Endodermal cell (in vitro differentiated cells): Measurements from ENCODE around the gene TSEN54. TPM values are rescaled to one million over a fixed set of nuclear protein-coding genes. Genes with fewer than 3 reads are reported as not detected.

Source experiments
- DNase-seq: peaks from one replicate; pipeline ENCODE4 v3.0.0-alpha.2; 2017
- H3K27ac ChIP-seq: 2 replicates; pipeline ENCODE4 v1.5.1; 2013; ENCODE audit warnings: mild to moderate bottlenecking, low read depth, low read length, moderate library complexity
- H3K27me3 ChIP-seq: 2 replicates; pipeline ENCODE4 v1.6.1; 2013; ENCODE audit warnings: mild to moderate bottlenecking, low read length, moderate library complexity; ENCODE audit not compliant: insufficient read depth, control insufficient read depth, poor library complexity, severe bottlenecking
- H3K36me3 ChIP-seq: 2 replicates; pipeline ENCODE4 v1.7.0; 2013; ENCODE audit warnings: mild to moderate bottlenecking, low read length, moderate library complexity; ENCODE audit not compliant: control insufficient read depth, insufficient read depth
- H3K4me1 ChIP-seq: one replicate; pipeline ENCODE4 v1.7.0; 2013; ENCODE audit warnings: low read length; ENCODE audit not compliant: control insufficient read depth, insufficient read depth
- H3K4me3 ChIP-seq: 2 replicates; pipeline ENCODE4 v1.5.1; 2013; ENCODE audit warnings: mild to moderate bottlenecking, low read length, moderate library complexity
- H3K9ac ChIP-seq: 2 replicates; pipeline ENCODE4 v1.6.1; 2013; ENCODE audit warnings: mild to moderate bottlenecking, low read length, moderate library complexity; ENCODE audit not compliant: poor library complexity, severe bottlenecking; ENCODE audit errors: extremely low read depth
- H3K9me3 ChIP-seq: 2 replicates; pipeline ENCODE4 v1.6.1; 2013; ENCODE audit warnings: mild to moderate bottlenecking, low read length, moderate library complexity; ENCODE audit not compliant: control insufficient read depth
- H3K27ac Mint-ChIP-seq: 2 replicates; pipeline ENCODE4 v1.8.0; 2020; ENCODE audit warnings: mixed read lengths
- H3K27me3 Mint-ChIP-seq: 2 replicates; pipeline ENCODE4 v1.8.0; 2021; ENCODE audit warnings: mild to moderate bottlenecking, mixed read lengths; ENCODE audit not compliant: insufficient read depth
- H3K36me3 Mint-ChIP-seq: 2 replicates; pipeline ENCODE4 v1.8.0; 2020; ENCODE audit warnings: low read depth, mixed read lengths
- H3K4me1 Mint-ChIP-seq: 2 replicates; pipeline ENCODE4 v1.8.0; 2020; ENCODE audit warnings: mixed read lengths
- H3K4me3 Mint-ChIP-seq: 2 replicates; pipeline ENCODE4 v1.8.0; 2020; ENCODE audit warnings: mild to moderate bottlenecking, moderate library complexity, mixed read lengths
- H3K9me3 Mint-ChIP-seq: 2 replicates; pipeline ENCODE4 v1.8.0; 2020; ENCODE audit warnings: mild to moderate bottlenecking, mixed read lengths
- WGBS, 2 experiments: methylation state at CpG; one replicate each; pipeline versions ENCODE4 v1.1.5 to v1.1.7; 2013; ENCODE audit warnings: missing lambda C conversion rate in 2 of 2, mixed read lengths in 1 of 2; ENCODE audit not compliant: insufficient coverage in 1 of 2, insufficient read length in 1 of 2; 5-methylcytosine and 5-hydroxymethylcytosine counted together
- total RNA-seq, 2 donors: library from RNA; stranded (reverse); fragmentation: NEBNext Ultra II Directional in 1 of 2; extraction: Animal tissue kit (Norgen Biotek cat#: 25700) in 1 of 2; gene quantifications; 2 replicates in 1 of 2; 3 replicates in 1 of 2; pipeline ENCODE4 v1.2.1, GENCODE V29; 2021
- TF ChIP-seq, protein P1 (sequence below): fragments of 200-600 bp; sonication (generic); conservative IDR thresholded peaks from 2 replicates; pipeline ENCODE4 v1.5.0; 2021; ENCODE audit warnings: antibody characterized with exemption, mild to moderate bottlenecking

Gene TSEN54
- total RNA-seq, 2 donors from 2014 or later = 37.7 to 39.1 TPM

DNA sequence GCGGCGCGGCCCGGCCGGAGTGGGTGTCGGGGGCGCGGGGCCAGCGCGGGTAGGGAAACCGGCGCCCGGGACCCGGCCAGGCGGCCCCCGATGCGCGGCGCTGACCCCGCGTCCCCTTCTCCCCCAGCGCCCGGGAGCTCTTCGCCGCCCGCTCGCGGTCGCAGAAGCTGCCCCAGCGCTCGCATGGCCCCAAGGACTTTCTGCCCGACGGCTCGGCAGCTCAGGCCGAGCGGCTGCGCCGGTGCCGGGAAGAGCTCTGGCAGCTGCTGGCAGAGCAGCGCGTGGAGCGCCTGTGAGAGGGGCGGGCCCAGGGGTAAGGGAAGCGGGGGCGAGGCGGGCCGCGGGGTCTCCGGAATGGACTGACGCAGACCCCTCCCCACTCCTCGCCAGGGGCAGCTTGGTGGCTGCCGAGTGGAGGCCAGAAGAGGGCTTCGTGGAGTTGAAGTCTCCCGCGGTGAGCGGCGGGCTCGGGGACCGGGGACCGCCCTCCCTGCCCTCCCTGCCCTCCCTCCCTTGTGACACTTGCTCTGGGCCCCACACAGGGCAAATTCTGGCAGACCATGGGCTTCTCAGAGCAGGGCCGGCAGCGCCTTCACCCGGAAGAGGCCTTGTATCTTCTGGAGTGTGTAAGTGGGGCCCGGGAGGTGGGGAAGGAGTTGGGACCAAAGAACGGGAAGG, 430 bp downstream of the TSEN54 start:
- H3K27me3 Mint-ChIP-seq = no peaks in the 10 kb centered on the region
- peaks cover 33% of the 10 kb centered on the region for H3K36me3 Mint-ChIP-seq
- Histone ChIP-seq H3K36me3 (peaks cover 15% of the 10 kb centered on the region), H3K27ac (no peak overlapping the region), H3K4me1 (peaks cover 7% of the 10 kb centered on the region), H3K4me3 (peak overlapping the region; percentile 78), H3K27me3 (no peaks in the 10 kb centered on the region), H3K9ac (no peak overlapping the region), H3K9me3 (no peaks in the 10 kb centered on the region)
- no peak overlapping the region for H3K27ac Mint-ChIP-seq
- no peaks in the 10 kb centered on the region for H3K4me1 Mint-ChIP-seq
- H3K9me3 Mint-ChIP-seq = no peaks in the 10 kb centered on the region
- H3K4me3 Mint-ChIP-seq = peak overlapping the region; percentile 70
- TF ChIP-seq, protein P1, sequence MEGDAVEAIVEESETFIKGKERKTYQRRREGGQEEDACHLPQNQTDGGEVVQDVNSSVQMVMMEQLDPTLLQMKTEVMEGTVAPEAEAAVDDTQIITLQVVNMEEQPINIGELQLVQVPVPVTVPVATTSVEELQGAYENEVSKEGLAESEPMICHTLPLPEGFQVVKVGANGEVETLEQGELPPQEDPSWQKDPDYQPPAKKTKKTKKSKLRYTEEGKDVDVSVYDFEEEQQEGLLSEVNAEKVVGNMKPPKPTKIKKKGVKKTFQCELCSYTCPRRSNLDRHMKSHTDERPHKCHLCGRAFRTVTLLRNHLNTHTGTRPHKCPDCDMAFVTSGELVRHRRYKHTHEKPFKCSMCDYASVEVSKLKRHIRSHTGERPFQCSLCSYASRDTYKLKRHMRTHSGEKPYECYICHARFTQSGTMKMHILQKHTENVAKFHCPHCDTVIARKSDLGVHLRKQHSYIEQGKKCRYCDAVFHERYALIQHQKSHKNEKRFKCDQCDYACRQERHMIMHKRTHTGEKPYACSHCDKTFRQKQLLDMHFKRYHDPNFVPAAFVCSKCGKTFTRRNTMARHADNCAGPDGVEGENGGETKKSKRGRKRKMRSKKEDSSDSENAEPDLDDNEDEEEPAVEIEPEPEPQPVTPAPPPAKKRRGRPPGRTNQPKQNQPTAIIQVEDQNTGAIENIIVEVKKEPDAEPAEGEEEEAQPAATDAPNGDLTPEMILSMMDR = no peak
- WGBS, 2 experiments = 0 to 1% methylated on average over 38 to 65 of the region's 65 CpGs
- peak; percentile 85 for DNase-seq

DNA sequence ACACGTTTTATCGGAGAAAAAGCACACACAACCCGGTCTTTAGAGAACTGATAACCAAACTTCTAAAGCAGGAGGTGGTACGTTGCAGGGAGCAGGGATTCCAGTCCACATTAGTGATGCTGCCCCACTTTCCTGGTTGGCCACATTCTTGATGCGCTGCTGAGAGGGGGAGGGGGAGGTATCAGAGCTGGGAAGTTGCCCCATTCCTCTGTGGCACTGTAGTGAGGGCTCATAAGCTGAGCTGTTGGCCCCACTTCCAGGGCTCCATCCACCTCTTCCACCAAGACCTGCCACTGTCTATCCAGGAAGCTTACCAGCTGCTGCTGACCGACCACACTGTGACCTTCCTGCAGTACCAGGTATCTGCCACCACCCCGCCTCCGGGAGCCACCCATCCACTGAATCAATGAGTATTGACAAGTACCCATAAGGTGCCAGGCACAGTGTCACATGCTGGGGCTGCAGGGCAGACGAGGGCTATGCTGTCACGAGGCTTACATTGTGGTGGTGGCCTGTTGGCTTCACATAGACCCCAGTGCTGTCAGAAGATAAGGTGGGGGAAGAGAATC, 1.1 kb downstream of the TSEN54 start:
- TF ChIP-seq, protein P1 = peak; percentile 48
- Mint-ChIP-seq H3K9me3 (no peaks in the 10 kb centered on the region), H3K36me3 (peaks cover 35% of the 10 kb centered on the region), H3K4me1 (no peaks in the 10 kb centered on the region), H3K27me3 (no peaks in the 10 kb centered on the region), H3K27ac (no peak overlapping the region), H3K4me3 (peak overlapping the region; percentile 70)
- DNase-seq = peak; percentile 83
- peaks cover 11% of the 10 kb centered on the region for H3K36me3 ChIP-seq
- no peak overlapping the region for H3K9ac ChIP-seq
- H3K4me1 ChIP-seq = peaks cover 7% of the 10 kb centered on the region
- 29 to 39% methylated on average over 6 to 10 of the region's 10 CpGs for WGBS, 2 experiments
- H3K27me3 ChIP-seq = no peaks in the 10 kb centered on the region
- H3K27ac ChIP-seq = no peak overlapping the region
- H3K9me3 ChIP-seq = no peaks in the 10 kb centered on the region
- peak overlapping the region; percentile 78 for H3K4me3 ChIP-seq

DNA sequence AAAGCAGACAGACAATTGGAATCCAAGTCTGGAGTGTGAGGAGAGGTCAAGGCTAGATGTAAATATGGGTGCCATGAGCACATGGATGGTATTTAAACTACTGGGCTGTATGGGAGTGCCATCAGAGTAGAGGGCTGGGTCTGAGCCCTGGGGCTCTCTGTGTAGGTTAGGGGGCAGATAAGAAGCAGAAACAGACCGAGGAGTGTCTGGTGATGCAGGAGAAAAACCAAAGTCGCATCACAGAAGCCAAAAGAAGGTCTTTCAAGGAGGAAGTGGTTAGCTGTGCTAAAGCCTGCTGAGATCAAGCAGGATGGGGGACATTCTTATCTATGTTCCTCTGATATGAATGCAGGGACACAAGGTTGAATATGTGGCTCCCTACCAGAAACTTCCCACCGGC, 1.9 kb downstream of the TSEN54 start:
- no peaks in the 10 kb centered on the region for H3K9me3 ChIP-seq
- H3K27me3 ChIP-seq = no peaks in the 10 kb centered on the region
- peaks cover 10% of the 10 kb centered on the region for H3K36me3 ChIP-seq
- no peak overlapping the region for H3K4me3 Mint-ChIP-seq
- H3K27me3 Mint-ChIP-seq = no peaks in the 10 kb centered on the region
- no peak overlapping the region for H3K9ac ChIP-seq
- H3K4me1 ChIP-seq = peaks cover 7% of the 10 kb centered on the region
- WGBS, 2 experiments = 93 to 96% methylated on average over 3 of the region's 3 CpGs
- no peaks in the 10 kb centered on the region for H3K4me1 Mint-ChIP-seq
- TF ChIP-seq, protein P1 = no peak
- no peaks in the 10 kb centered on the region for H3K9me3 Mint-ChIP-seq
- no peak overlapping the region for H3K27ac ChIP-seq
- no peak for DNase-seq
- H3K27ac Mint-ChIP-seq = no peak overlapping the region
- peaks cover 40% of the 10 kb centered on the region for H3K36me3 Mint-ChIP-seq
- H3K4me3 ChIP-seq = no peak overlapping the region
